ENCODE results near the gene EIF1AX. TPM values are rescaled to one million over a fixed set of nuclear protein-coding genes. Genes with fewer than 3 reads are reported as not detected.

The EIF1AX gene
- total and polyA plus RNA-seq, 2 experiments from 2014 or later: 54.1 to 126 TPM

DNA sequence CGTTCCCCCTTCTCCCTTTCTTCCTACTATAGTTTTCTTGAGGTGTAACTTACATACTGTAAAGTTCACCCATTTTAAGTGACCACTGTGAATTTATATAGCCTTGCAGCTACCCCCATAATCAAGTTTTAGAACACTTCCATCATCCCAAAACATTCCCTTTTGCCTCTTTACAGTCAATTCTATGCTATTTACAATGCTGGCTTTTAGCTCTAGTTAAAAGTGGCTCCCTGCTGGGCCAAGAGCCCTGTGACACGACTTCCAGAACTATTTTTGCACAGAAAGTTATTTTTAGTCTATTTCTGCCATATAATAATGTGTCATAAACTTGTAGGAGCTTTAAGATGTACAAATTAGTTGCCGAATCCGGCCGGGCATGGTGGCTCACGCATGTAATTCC lies 51.8 kb downstream of the EIF1AX start:
- WGBS, 2 experiments (ENCODE audit: low coverage in 1 of 2, low lambda C conversion rate in 2 of 2, missing lambda C conversion rate in 2 of 2): 64 to 68% methylated on average over 6 of the region's 6 CpGs
- no peak for DNase-seq

DNA sequence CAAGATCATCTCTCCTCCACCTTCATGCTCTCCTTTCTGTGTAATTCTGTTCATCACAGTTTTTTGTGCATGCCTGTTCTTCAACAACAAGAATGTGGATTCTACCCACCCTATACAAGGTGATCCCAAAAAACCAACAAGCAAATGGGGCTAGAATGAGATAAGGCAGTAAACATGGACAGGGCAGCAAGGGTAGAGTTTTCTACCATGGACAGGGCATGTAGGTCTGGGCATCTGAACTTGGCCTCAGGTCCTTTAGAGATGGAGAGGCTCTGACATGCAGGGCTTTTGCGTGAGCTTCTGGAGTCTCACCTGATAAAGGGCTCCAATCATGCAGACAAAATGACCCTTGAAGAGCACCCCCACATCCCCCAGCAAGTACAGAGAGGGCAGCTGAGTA lies 61.4 kb downstream of the EIF1AX start:
- Histone ChIP-seq H3K36me3 (ENCODE audit: low read depth) (no peaks in the 10 kb centered on the region), H3K27ac (no peak overlapping the region), H3K4me3 (no peak overlapping the region), H3K9ac (no peak overlapping the region), H3F3A (ENCODE audit: insufficient read depth) (no peaks in the 10 kb centered on the region), H4K20me1 (ENCODE audit: insufficient read depth) (no peaks in the 10 kb centered on the region), H3K27me3 (replicated peaks; ENCODE audit: insufficient read depth) (no peaks in the 10 kb centered on the region), H2AFZ (no peak overlapping the region), H3K9me2 (ENCODE audit: insufficient read depth) (no peaks in the 10 kb centered on the region), H3K4me1 (ENCODE audit: insufficient read depth) (no peaks in the 10 kb centered on the region), H3K4me2 (ENCODE audit: unreplicated experiment) (no peak overlapping the region), H3K79me2 (ENCODE audit: insufficient read depth) (no peaks in the 10 kb centered on the region), H3K9me3 (ENCODE audit: low read depth) (no peaks in the 10 kb centered on the region)
- DNase-seq: no peak
- in situ Hi-C loops (cut with MboI): no loop called here
- WGBS, 2 experiments (ENCODE audit: low coverage in 1 of 2, low lambda C conversion rate in 2 of 2, missing lambda C conversion rate in 2 of 2): 81 to 88% methylated on average over 1 of the region's 1 CpG
- no peak for TF ChIP-seq EZH2 (IDR thresholded peaks at IDR 0.05; ENCODE audit: insufficient read depth, poor library complexity, severe bottlenecking)
- no peak for TF ChIP-seq EZH2phosphoT487 (IDR thresholded peaks at IDR 0.05; ENCODE audit: insufficient read depth, low read depth)

More for the DNA sequence above, 51.8 kb downstream of the EIF1AX start:
- Histone ChIP-seq H3F3A (ENCODE audit: insufficient read depth) (no peaks in the 10 kb centered on the region), H3K4me3 (no peak overlapping the region), H3K9ac (no peak overlapping the region), H3K27me3 (replicated peaks; ENCODE audit: insufficient read depth) (no peaks in the 10 kb centered on the region), H3K4me1 (ENCODE audit: insufficient read depth) (no peaks in the 10 kb centered on the region), H3K27ac (no peak overlapping the region), H3K36me3 (ENCODE audit: low read depth) (no peaks in the 10 kb centered on the region), H3K4me2 (ENCODE audit: unreplicated experiment) (no peak overlapping the region), H3K9me3 (ENCODE audit: low read depth) (no peaks in the 10 kb centered on the region), H2AFZ (no peak overlapping the region), H4K20me1 (ENCODE audit: insufficient read depth) (no peaks in the 10 kb centered on the region), H3K79me2 (ENCODE audit: insufficient read depth) (no peaks in the 10 kb centered on the region), H3K9me2 (ENCODE audit: insufficient read depth) (no peaks in the 10 kb centered on the region)
- TF ChIP-seq EZH2phosphoT487 (IDR thresholded peaks at IDR 0.05; ENCODE audit: insufficient read depth, low read depth) (no peak), EZH2 (IDR thresholded peaks at IDR 0.05; ENCODE audit: insufficient read depth, poor library complexity, severe bottlenecking) (no peak)
- in situ Hi-C loops (cut with MboI): no loop called here

Small RNAs within 50 kb of the gene (small RNA-seq; reads per million reads assigned to genes)
- gene RF00493 (ENCODE audit: low read depth, low replicate concordance): 3.5 reads per million, percentile 75 among the genes with 10 or more reads in this experiment
- not detected for gene RF00494 (ENCODE audit: low read depth, low replicate concordance)

Other genes with a start within 250 kb of the EIF1AX start
- gene BCLAF3, start 150.8 kb downstream of the EIF1AX start, total RNA-seq (2014; rRNA removed; shearing (Covaris generic)): 4.8 and 10.4 TPM in 2 replicates
- gene BCLAF3, start 150.8 kb downstream of the EIF1AX start, polyA plus RNA-seq (2016; fragmentation: Nextera tagmentation; extraction: Ambion mirVana): 3.7 and 4.4 TPM in 2 replicates
- 0.25 and 0.32 TPM in 2 replicates for gene MAP7D2, start 24.9 kb downstream of the EIF1AX start, total RNA-seq (2014; rRNA removed; shearing (Covaris generic))
- 0.11 and 0.16 TPM in 2 replicates for gene MAP7D2, start 24.9 kb downstream of the EIF1AX start, polyA plus RNA-seq (2016; fragmentation: Nextera tagmentation; extraction: Ambion mirVana)
- gene RPS6KA3, start 125.1 kb upstream of the EIF1AX start, total RNA-seq (2014; rRNA removed; shearing (Covaris generic)): 28.5 and 33.8 TPM in 2 replicates
- 8.1 and 13.3 TPM in 2 replicates for gene RPS6KA3, start 125.1 kb upstream of the EIF1AX start, polyA plus RNA-seq (2016; fragmentation: Nextera tagmentation; extraction: Ambion mirVana)